ENCODE results near the gene UBE2E2.

- TF ChIP-seq REST (IDR thresholded peaks at IDR 0.05; ENCODE audit: insufficient read depth in 1 of 2, low read depth in 2 of 2, low read length in 2 of 2) (no peak), POLR2AphosphoS5 (IDR thresholded peaks at IDR 0.05; ENCODE audit: low read depth, low read length) (no peak)
Observed at GRCh38 chr3:23480329-23480714, 277.2 kb downstream of the UBE2E2 start.
